ENCODE data around the gene S100A6.

The S100A6 gene

GRCh38 chr1:153533689-153534201 is 2.0 kb downstream of the S100A6 start:
- ChIA-PET POLR2A (ENCODE audit: low non-redundant PET) (interaction anchor here (1.2 to 1.4 kb wide), 2 partner anchors 18 to 22 kb away, joined by 6 to 7 read pairs; no protein-coding TSS in a partner anchor), CTCF (interaction anchor here (0.6 to 5.3 kb wide), 8 partner anchors 17 to 220 kb away, joined by 3 to 32 read pairs (median 5); no protein-coding TSS in a partner anchor)
- peak; percentile 94 for DNase-seq (ENCODE audit: low spot score)
- TF ChIP-seq CTCF (conservative IDR thresholded peaks at IDR 0.05; ENCODE audit: low read depth): no peak
- H3K27ac ChIP-seq: peak overlapping the region; percentile 99

DNA sequence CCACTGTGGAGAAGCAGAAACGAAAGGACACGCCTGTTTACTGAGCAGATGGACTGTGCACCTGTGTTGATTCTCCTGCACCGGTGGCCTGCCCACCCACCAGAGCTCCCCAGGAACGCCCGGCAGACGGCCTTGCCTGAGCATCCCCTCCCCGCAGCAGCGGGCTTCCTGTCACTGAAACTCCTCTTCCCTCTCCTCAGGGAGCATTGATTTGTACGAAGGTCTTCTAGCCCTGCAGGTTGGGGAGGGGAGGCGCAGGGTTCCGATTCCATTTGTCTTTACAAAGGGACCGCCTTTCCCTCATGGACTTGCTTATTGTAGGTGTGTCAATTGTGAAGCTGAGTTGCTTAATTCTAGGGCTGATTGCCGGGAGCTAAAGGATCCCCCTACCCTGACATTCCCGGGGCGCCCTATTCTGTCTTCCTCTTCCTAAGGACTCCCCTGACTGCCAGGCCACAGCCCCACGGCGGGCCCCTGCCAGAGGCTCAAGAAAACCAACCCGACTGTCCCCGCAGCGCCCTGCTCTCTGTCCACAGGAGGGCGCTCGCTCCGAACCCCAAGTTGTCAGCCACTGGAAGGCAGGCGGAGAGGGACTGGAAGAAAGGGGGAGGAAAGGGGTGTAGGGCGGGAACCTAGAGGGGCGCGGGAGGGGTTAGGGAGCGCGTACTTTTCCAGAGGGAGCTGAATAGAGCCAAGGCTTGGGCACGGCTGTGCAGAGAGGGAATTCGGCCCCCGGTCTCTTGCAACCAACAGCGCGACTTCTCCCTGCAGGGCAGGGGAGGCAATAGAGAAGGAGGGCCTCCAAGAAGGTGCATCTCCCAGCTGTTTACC is 2.8 kb downstream of the S100A6 start:
- peak; percentile 91 for TF ChIP-seq CTCF (conservative IDR thresholded peaks at IDR 0.05; ENCODE audit: low read depth)
- CTCF ChIA-PET: interaction anchor here (0.6 to 5.3 kb wide), 10 partner anchors 13 to 220 kb away, joined by 3 to 32 read pairs (median 6); no protein-coding TSS in a partner anchor
- peak; percentile 74 for DNase-seq (ENCODE audit: low spot score)
- peak overlapping the region; percentile 99 for H3K27ac ChIP-seq
- POLR2A ChIA-PET (ENCODE audit: low non-redundant PET): interaction anchor here (0.5 to 1.4 kb wide), 5 partner anchors 14 to 80 kb away, joined by 3 to 7 read pairs (median 3); partner anchors contain the start of gene S100A16

- H3K27ac ChIP-seq: peak overlapping the region; percentile 99
- no peak for DNase-seq (ENCODE audit: low spot score)
- TF ChIP-seq CTCF (conservative IDR thresholded peaks at IDR 0.05; ENCODE audit: low read depth): no peak
- CTCF ChIA-PET: interaction anchor here (0.6 to 5.3 kb wide), 7 partner anchors 12 to 104 kb away, joined by 3 to 32 read pairs (median 6); no protein-coding TSS in a partner anchor
- POLR2A ChIA-PET (ENCODE audit: low non-redundant PET): no interaction called here
Observed at GRCh38 chr1:153532181-153532580, 3.6 kb downstream of the S100A6 start.

DNA sequence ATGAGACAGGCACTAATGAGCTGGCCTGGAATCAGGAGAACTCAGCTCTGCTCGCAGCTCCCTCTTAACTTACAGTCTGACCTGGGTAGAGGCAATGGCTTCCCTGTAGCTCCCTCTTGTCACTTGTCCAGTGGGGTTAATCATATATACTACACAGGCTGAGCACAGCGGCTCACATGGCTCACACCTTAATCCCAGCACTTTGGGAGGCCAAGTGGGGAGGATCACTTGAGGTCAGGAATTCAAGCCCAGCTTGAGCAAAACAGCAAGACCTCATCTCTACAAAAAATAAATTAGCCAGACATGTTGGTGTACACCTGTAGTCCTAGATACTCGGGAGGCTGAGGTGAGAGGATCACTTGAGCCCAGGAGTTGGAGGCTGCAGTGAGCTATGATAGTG is 4.2 kb downstream of the S100A6 start:
- peak overlapping the region; percentile 51; the same call in 1 of the 2 replicates for H3K27ac ChIP-seq
- no peak for TF ChIP-seq CTCF (conservative IDR thresholded peaks at IDR 0.05; ENCODE audit: low read depth)
- CTCF ChIA-PET: interaction anchor here (0.6 to 5.3 kb wide), 4 partner anchors 23 to 105 kb away, joined by 3 to 32 read pairs (median 4); no protein-coding TSS in a partner anchor
- no peak for DNase-seq (ENCODE audit: low spot score)
- POLR2A ChIA-PET (ENCODE audit: low non-redundant PET): no interaction called here

- ChIA-PET POLR2A (ENCODE audit: low non-redundant PET) (interaction anchor here (2.7 kb wide), 1 partner anchor 12 kb away, joined by 7 read pairs; no protein-coding TSS in a partner anchor), CTCF (interaction anchor here (0.5 to 1.5 kb wide), 7 partner anchors 17 to 186 kb away, joined by 3 to 4 read pairs (median 3); no protein-coding TSS in a partner anchor)
- peak overlapping the region; percentile 98 for H3K27ac ChIP-seq
- TF ChIP-seq CTCF (conservative IDR thresholded peaks at IDR 0.05; ENCODE audit: low read depth): no peak
- DNase-seq (ENCODE audit: low spot score): no peak
Observed at GRCh38 chr1:153527683-153528040, 8.1 kb downstream of the S100A6 start.

- no peak for TF ChIP-seq CTCF (conservative IDR thresholded peaks at IDR 0.05; ENCODE audit: low read depth)
- CTCF ChIA-PET: interaction anchor here (0.5 to 1.5 kb wide), 6 partner anchors 17 to 186 kb away, joined by 3 to 4 read pairs (median 4); no protein-coding TSS in a partner anchor
- DNase-seq (ENCODE audit: low spot score): peak; percentile 88
- POLR2A ChIA-PET (ENCODE audit: low non-redundant PET): interaction anchor here (1.3 to 2.7 kb wide), 2 partner anchors 9 to 11 kb away, joined by 5 to 7 read pairs; partner anchors contain the start of gene S100A6
- H3K27ac ChIP-seq: peak overlapping the region; percentile 98
Observed at GRCh38 chr1:153527023-153527682, 8.6 kb downstream of the S100A6 start.
